HG03520 (cell line): ENCODE data around the gene DPPA4.

Experiments
- ATAC-seq: cut with Tn5 transposase; IDR thresholded peaks from one replicate; pipeline ENCODE4 v1.9.1; 2021; ENCODE audit warnings: mild to moderate bottlenecking, moderate library complexity; ENCODE audit not compliant: unreplicated experiment

The DPPA4 gene

GRCh38 chr3:109339197-109339596, 1.9 kb upstream of the DPPA4 start:
- ATAC-seq, result no peak

GRCh38 chr3:109338322-109338721, 976 bp upstream of the DPPA4 start:
- ATAC-seq, result no peak

GRCh38 chr3:109336291-109336861, 970 bp downstream of the DPPA4 start:
- no peak for ATAC-seq

GRCh38 chr3:109334572-109334971, 2.8 kb downstream of the DPPA4 start:
- no peak for ATAC-seq

- no peak for ATAC-seq
Observed at GRCh38 chr3:109331692-109332091, 5.7 kb downstream of the DPPA4 start.

- ATAC-seq, result no peak
Observed at GRCh38 chr3:109330405-109330804, 6.9 kb downstream of the DPPA4 start.

- no peak for ATAC-seq
Observed at GRCh38 chr3:109328202-109328601, 9.1 kb downstream of the DPPA4 start.

- no peak for ATAC-seq
Observed at GRCh38 chr3:109325657-109326056, 11.7 kb downstream of the DPPA4 start.

- ATAC-seq, result no peak
Observed at GRCh38 chr3:109325109-109325508, 12.2 kb downstream of the DPPA4 start.

- no peak for ATAC-seq
Observed at GRCh38 chr3:109316162-109316730, 21.1 kb downstream of the DPPA4 start, which contains the start of gene DPPA2. Gene DPPA2, minus strand, starts transcription at chr3:109316517. Its CDS starts 1,975 bp downstream, at chr3:109314542.

GRCh38 chr3:109313061-109313460, 24.3 kb downstream of the DPPA4 start:
- ATAC-seq, result no peak

GRCh38 chr3:109297496-109297895, 39.9 kb downstream of the DPPA4 start:
- no peak for ATAC-seq

GRCh38 chr3:109284071-109284470, 53.3 kb downstream of the DPPA4 start:
- ATAC-seq, result no peak

GRCh38 chr3:109278546-109278945, 58.8 kb downstream of the DPPA4 start:
- ATAC-seq, result no peak

- no peak for ATAC-seq
Observed at GRCh38 chr3:109278141-109278540, 59.2 kb downstream of the DPPA4 start.
